Measurements from ENCODE around the gene PKP2. TPM values are rescaled to one million over a fixed set of nuclear protein-coding genes. Genes with fewer than 3 reads are reported as not detected.

The PKP2 gene
- total and polyA plus RNA-seq, 2 of the 8 experiments (the other 6 are each of a cell fraction or from before 2014, with no cell fraction given): 9.6 to 44.8 TPM

- Histone ChIP-seq H3K18ac (ENCODE audit: extremely low read depth, low read length) (no peak overlapping the region), H4K8ac (ENCODE audit: extremely low read depth, insufficient read depth, low read length) (no peak overlapping the region), H4K20me1 (replicated peaks in 1 of 2; ENCODE audit: control insufficient read depth in 1 of 2, insufficient read depth in 2 of 2, low read length in 2 of 2) (no peaks in the 10 kb centered on the region), H2BK120ac (replicated peaks; ENCODE audit: low read depth, low read length) (no peak overlapping the region), H2BK5ac (ENCODE audit: low read depth, low read length) (no peak overlapping the region), H3K9me3 (ENCODE audit: insufficient read depth in 2 of 2, low read depth in 1 of 2, low read length in 1 of 2) (no peaks in the 10 kb centered on the region), H4K91ac (replicated peaks; ENCODE audit: insufficient read length, low read length) (no peak overlapping the region), H2AFZ (ENCODE audit: low read length) (no peak overlapping the region), H2AK5ac (ENCODE audit: low read depth, low read length) (no peak overlapping the region), H3K79me1 (ENCODE audit: low read depth, low read length) (no peaks in the 10 kb centered on the region), H3K23ac (ENCODE audit: insufficient read length) (no peak overlapping the region), H3K4me1 (replicated peaks in 1 of 4; ENCODE audit: control insufficient read depth in 3 of 4, insufficient read depth in 4 of 4, low read length in 3 of 4) (no peaks in the 10 kb centered on the region), H3K4me2 (ENCODE audit: insufficient read depth in 1 of 2, low read depth in 2 of 2, low read length in 2 of 2) (no peak overlapping the region), H3K4ac (replicated peaks; ENCODE audit: insufficient read length, low read depth, low read length) (no peak overlapping the region), H3K14ac (ENCODE audit: insufficient read length) (no peak overlapping the region), H3K27me3 (replicated peaks in 1 of 4; ENCODE audit: control insufficient read depth in 3 of 4, extremely low read depth in 1 of 4, insufficient read depth in 3 of 4, low read length in 3 of 4) (no peaks in the 10 kb centered on the region), H3K9ac (replicated peaks in 1 of 4; ENCODE audit: extremely low read depth in 1 of 4, low read depth in 3 of 4, low read length in 3 of 4) (no peak overlapping the region), H3K79me2 (ENCODE audit: control insufficient read depth in 1 of 2, insufficient read depth in 2 of 2, low read length in 2 of 2) (no peaks in the 10 kb centered on the region), H2BK15ac (ENCODE audit: low read length) (no peak overlapping the region), H3K36me3 (ENCODE audit: control insufficient read depth in 2 of 4, insufficient read depth in 4 of 4, low read length in 3 of 4) (peaks cover 0 to 7% (median 0%) of the 10 kb centered on the region in 4 experiments; a peak in 4 of 8 replicates), H3K23me2 (ENCODE audit: low read depth, low read length) (no peaks in the 10 kb centered on the region), H2BK12ac (ENCODE audit: low read depth, low read length) (no peak overlapping the region), H3K27ac (ENCODE audit: low read depth, low read length) (no peak overlapping the region), H3K56ac (replicated peaks; ENCODE audit: insufficient read length, low read depth, low read length) (no peak overlapping the region), H2BK20ac (ENCODE audit: low read length) (no peak overlapping the region), H3K4me3 (ENCODE audit: extremely low read depth in 1 of 4, insufficient read depth in 2 of 4, low read depth in 3 of 4, low read length in 4 of 4) (no peak overlapping the region), H4K5ac (ENCODE audit: insufficient read length, low read depth, low read length) (no peak overlapping the region)
- ChIA-PET POLR2A (ENCODE audit: partially characterized antibody) (no interaction called here), CTCF (ENCODE audit: partially characterized antibody) (interaction anchor here (0.9 to 1.3 kb wide), 2 partner anchors 10 to 71 kb away, joined by 3 to 5 read pairs; partner anchors contain the start of gene YARS2)
- 95% methylated on average over 3 of the region's 3 CpGs; no CpG with 5 or more reads in 1 of the 2 experiments for WGBS, 2 experiments (ENCODE audit: extremely low coverage in 1 of 2, insufficient coverage in 1 of 2, insufficient read length in 1 of 2, insufficient replicate concordance in 2 of 2, low coverage in 1 of 2, low lambda C conversion rate in 2 of 2, missing lambda C conversion rate in 1 of 2)
- no peak for DNase-seq (ENCODE audit: low read depth in 1 of 2, low spot score in 2 of 2)
- FAIRE-seq: no peak
- TF ChIP-seq EZH2 (IDR thresholded peaks at IDR 0.05; ENCODE audit: low read depth, low read length, severe bottlenecking) (no peak), CHD2 (IDR thresholded peaks at IDR 0.05; ENCODE audit: low read length) (no peak), CREB1 (IDR thresholded peaks at IDR 0.05) (no peak), GABPA (IDR thresholded peaks at IDR 0.05; ENCODE audit: borderline replicate concordance, insufficient read depth, low read length) (no peak), MAX (IDR thresholded peaks at IDR 0.05) (no peak), GTF2F1 (IDR thresholded peaks at IDR 0.05; ENCODE audit: borderline replicate concordance, low read depth, low read length) (no peak), JUN (IDR thresholded peaks at IDR 0.05; ENCODE audit: low read depth, low read length) (no peak), CEBPB (IDR thresholded peaks at IDR 0.05; ENCODE audit: low read depth, low read length) (no peak), TAF1 (IDR thresholded peaks at IDR 0.05; ENCODE audit: low read depth, low read length) (no peak), SUZ12 (IDR thresholded peaks at IDR 0.05; ENCODE audit: low read length) (no peak), EP300 (IDR thresholded peaks at IDR 0.05; ENCODE audit: borderline replicate concordance in 1 of 2, low read depth in 2 of 2, low read length in 2 of 2) (no peak), RNF2 (IDR thresholded peaks at IDR 0.05; ENCODE audit: borderline replicate concordance, low read depth, low read length, missing control alignments, poor library complexity, severe bottlenecking) (no peak), SRF (IDR thresholded peaks at IDR 0.05; ENCODE audit: low read depth, low read length) (no peak), POLR2AphosphoS5 (IDR thresholded peaks at IDR 0.05; ENCODE audit: low read depth, low read length) (no peak)
Observed at GRCh38 chr12:32826807-32827412, 69.7 kb downstream of the PKP2 start.
